ENCODE data around the gene MAGI3. TPM values are rescaled to one million over a fixed set of nuclear protein-coding genes. Genes with fewer than 3 reads are reported as not detected.

Gene MAGI3
- total RNA-seq, 1 experiment from 2014 or later, result 7.2 TPM

DNA sequence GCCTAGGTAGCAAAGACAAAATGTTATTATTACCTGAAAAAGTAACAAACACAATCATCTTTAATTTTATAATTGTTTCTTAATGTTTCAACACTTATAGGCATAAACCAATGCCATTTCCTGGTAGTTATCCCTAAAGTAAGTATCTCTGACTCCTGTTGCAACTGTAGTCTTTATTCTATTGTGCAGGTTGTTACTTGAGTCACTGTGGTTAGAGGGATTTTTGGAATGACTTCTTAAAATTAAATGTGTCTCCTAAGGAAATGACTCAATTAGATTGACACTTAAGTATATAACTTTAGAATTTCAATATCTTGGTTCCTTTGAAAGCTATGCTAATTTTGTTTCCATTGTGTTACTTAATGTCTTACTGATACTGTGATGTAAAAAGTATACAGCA is 225.1 kb downstream of the MAGI3 start:
- peak; percentile 63 for DNase-seq
- Histone ChIP-seq H3K27ac (ENCODE audit: low read length) (no peak overlapping the region), H3F3A (ENCODE audit: low read length, unreplicated experiment) (no peaks in the 10 kb centered on the region), H3K9me2 (replicated peaks; ENCODE audit: low read length) (no peaks in the 10 kb centered on the region), H4K20me1 (ENCODE audit: low read length) (no peaks in the 10 kb centered on the region), H3K9ac (ENCODE audit: low read length) (no peak overlapping the region), H3K27me3 (ENCODE audit: low read length) (no peaks in the 10 kb centered on the region), H3K4me1 (ENCODE audit: insufficient read depth, low read length) (peaks cover 5% of the 10 kb centered on the region), H3K4me3 (ENCODE audit: low read length) (no peak overlapping the region), H3K4me2 (ENCODE audit: low read length) (0 out of 2 replicates have a peak overlapping the region, but pooled peaks have one; percentile 7), H3K79me2 (ENCODE audit: low read length) (no peaks in the 10 kb centered on the region), H3K9me3 (ENCODE audit: low read length) (no peaks in the 10 kb centered on the region), H2AFZ (ENCODE audit: low read length) (no peak overlapping the region), H3K36me3 (ENCODE audit: low read depth, low read length) (no peaks in the 10 kb centered on the region)
- TF ChIP-seq EZH2 (IDR thresholded peaks at IDR 0.05; ENCODE audit: low read length, unreplicated experiment) (no peak), EZH2phosphoT487 (IDR thresholded peaks at IDR 0.05; ENCODE audit: borderline replicate concordance, low read length) (no peak), CTCF (conservative IDR thresholded peaks at IDR 0.05; ENCODE audit: low read depth, low read length) (no peak)
- ATAC-seq, result peak; percentile 84
- intact Hi-C loops (cut with micrococcal nuclease), result loop anchor here (2.0 to 10.0 kb wide), 2 partner anchors 159 to 221 kb away; partner anchors contain the start of gene MAGI3
- POLR2A ChIA-PET (ENCODE audit: unreplicated experiment), result no interaction called here
- no TSS peak for BruUV-seq (replicated peaks)
- CTCF ChIA-PET, result no interaction called here

GRCh38 chr1:113616156-113616555 is 225.8 kb downstream of the MAGI3 start:
- no peak for ATAC-seq
- Histone ChIP-seq H3K4me3 (ENCODE audit: low read length) (no peak overlapping the region), H3K4me2 (ENCODE audit: low read length) (no peak overlapping the region), H3K79me2 (ENCODE audit: low read length) (no peaks in the 10 kb centered on the region), H3K9me2 (replicated peaks; ENCODE audit: low read length) (no peaks in the 10 kb centered on the region), H3K9me3 (ENCODE audit: low read length) (no peaks in the 10 kb centered on the region), H2AFZ (ENCODE audit: low read length) (no peak overlapping the region), H3K27me3 (ENCODE audit: low read length) (no peaks in the 10 kb centered on the region), H3K9ac (ENCODE audit: low read length) (no peak overlapping the region), H3K36me3 (ENCODE audit: low read depth, low read length) (no peaks in the 10 kb centered on the region), H3K27ac (ENCODE audit: low read length) (no peak overlapping the region), H4K20me1 (ENCODE audit: low read length) (no peaks in the 10 kb centered on the region), H3K4me1 (ENCODE audit: insufficient read depth, low read length) (peaks cover 5% of the 10 kb centered on the region), H3F3A (ENCODE audit: low read length, unreplicated experiment) (no peaks in the 10 kb centered on the region)
- DNase-seq, result no peak
- no peak for TF ChIP-seq EZH2 (IDR thresholded peaks at IDR 0.05; ENCODE audit: low read length, unreplicated experiment)
- no peak for TF ChIP-seq EZH2phosphoT487 (IDR thresholded peaks at IDR 0.05; ENCODE audit: borderline replicate concordance, low read length)
- TF ChIP-seq CTCF (conservative IDR thresholded peaks at IDR 0.05; ENCODE audit: low read depth, low read length), result no peak
- CTCF ChIA-PET, result interaction anchor here (0.6 kb wide), 1 partner anchor 477 kb away, joined by 3 read pairs; no protein-coding TSS in a partner anchor
- BruUV-seq (replicated peaks), result no TSS peak
- intact Hi-C loops (cut with micrococcal nuclease), result loop anchor here (10.0 kb wide), 1 partner anchor 221 kb away; the partner anchor contains the start of gene MAGI3
- POLR2A ChIA-PET (ENCODE audit: unreplicated experiment), result no interaction called here

GRCh38 chr1:113617438-113618141 is 227.3 kb downstream of the MAGI3 start:
- ChIA-PET POLR2A (ENCODE audit: unreplicated experiment) (no interaction called here), CTCF (no interaction called here)
- no peak for ATAC-seq
- H3K9me3 ChIP-seq (ENCODE audit: low read length), result no peaks in the 10 kb centered on the region
- H3K4me3 ChIP-seq (ENCODE audit: low read length), result no peak overlapping the region
- H2AFZ ChIP-seq (ENCODE audit: low read length), result no peak overlapping the region
- no peaks in the 10 kb centered on the region for H4K20me1 ChIP-seq (ENCODE audit: low read length)
- no peak overlapping the region for H3K9ac ChIP-seq (ENCODE audit: low read length)
- no peaks in the 10 kb centered on the region for H3K79me2 ChIP-seq (ENCODE audit: low read length)
- DNase-seq, result peak; percentile 18
- H3K4me2 ChIP-seq (ENCODE audit: low read length), result no peak overlapping the region
- H3K27ac ChIP-seq (ENCODE audit: low read length), result no peak overlapping the region
- intact Hi-C loops (cut with micrococcal nuclease), result loop anchor here (10.0 kb wide), 1 partner anchor 223 kb away; the partner anchor contains the start of gene MAGI3
- no TSS peak for BruUV-seq (replicated peaks)
- H3K36me3 ChIP-seq (ENCODE audit: low read depth, low read length), result no peaks in the 10 kb centered on the region
- H3K9me2 ChIP-seq (replicated peaks; ENCODE audit: low read length), result no peaks in the 10 kb centered on the region
- H3F3A ChIP-seq (ENCODE audit: low read length, unreplicated experiment), result no peaks in the 10 kb centered on the region
- peaks cover 5% of the 10 kb centered on the region for H3K4me1 ChIP-seq (ENCODE audit: insufficient read depth, low read length)
- TF ChIP-seq EZH2 (IDR thresholded peaks at IDR 0.05; ENCODE audit: low read length, unreplicated experiment), result no peak
- TF ChIP-seq EZH2phosphoT487 (IDR thresholded peaks at IDR 0.05; ENCODE audit: borderline replicate concordance, low read length), result no peak
- TF ChIP-seq CTCF (conservative IDR thresholded peaks at IDR 0.05; ENCODE audit: low read depth, low read length), result no peak
- H3K27me3 ChIP-seq (ENCODE audit: low read length), result no peaks in the 10 kb centered on the region

All from PC-3 (cell line).